ENCODE data around the gene CD177. TPM values are rescaled to one million over a fixed set of nuclear protein-coding genes. Genes with fewer than 3 reads are reported as not detected.
"Not testable (repeated sequence)": the region's sequence is repeated elsewhere in the genome, so short reads cannot be mapped to it uniquely, and the experiment has no call there.

Gene CD177
- total and polyA plus RNA-seq, 5 donors: 0.02 to 0.72 (median 0.16) TPM; not detected in 1

- 63% methylated on average over 10 of the region's 10 CpGs for WGBS
- ATAC-seq: no peak
Measured at GRCh38 chr19:43332058-43332922, 21.2 kb upstream of the CD177 start.

DNA sequence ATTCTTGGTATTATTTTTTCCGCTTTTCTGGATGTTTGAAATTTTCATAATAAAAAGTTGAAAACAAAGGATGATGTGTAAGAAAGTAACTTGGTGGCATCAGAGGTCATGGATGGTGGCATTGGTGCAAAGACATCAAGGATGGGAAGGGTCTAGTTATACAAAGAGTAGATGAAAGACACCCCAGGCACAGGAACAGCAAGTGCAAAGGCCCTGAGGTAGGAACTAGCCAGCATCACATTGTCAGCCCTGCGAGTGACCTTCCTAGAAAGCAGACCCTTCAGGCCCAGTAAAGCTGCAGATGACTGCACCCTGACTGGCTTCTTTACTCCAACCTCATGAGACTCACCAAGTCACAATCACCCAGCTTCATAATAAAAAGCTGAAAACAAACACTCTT, 17.0 kb upstream of the CD177 start:
- H3K27me3 ChIP-seq (ENCODE audit: control insufficient read depth, insufficient read depth); ATAC-seq; intact Hi-C loops (cut with DNase I); H3K27ac ChIP-seq (ENCODE audit: low read length); H3K9me3 ChIP-seq (ENCODE audit: control insufficient read depth, low read length); DNase-seq; H3K4me3 ChIP-seq (ENCODE audit: low read length); H3K4me1 ChIP-seq (ENCODE audit: control insufficient read depth, insufficient read depth, low read length): not testable (repeated sequence)
- 87% methylated on average over 2 of the region's 2 CpGs for WGBS

More at GRCh38 chr19:43332058-43332922, 21.2 kb upstream of the CD177 start:
- Histone ChIP-seq H3K4me3 (ENCODE audit: low read length) (no peak overlapping the region), H3K4me1 (ENCODE audit: control insufficient read depth, insufficient read depth, low read length) (no peaks in the 10 kb centered on the region), H3K27me3 (ENCODE audit: control insufficient read depth, insufficient read depth) (no peaks in the 10 kb centered on the region), H3K9me3 (ENCODE audit: control insufficient read depth, low read length) (no peaks in the 10 kb centered on the region), H3K27ac (ENCODE audit: low read length) (no peak overlapping the region)
- intact Hi-C loops (cut with DNase I): no loop called here
- no peak for DNase-seq

GRCh38 chr19:43337737-43338136, 15.7 kb upstream of the CD177 start:
- Histone ChIP-seq H3K27ac (ENCODE audit: low read length) (no peak overlapping the region), H3K27me3 (ENCODE audit: control insufficient read depth, insufficient read depth) (no peaks in the 10 kb centered on the region), H3K4me1 (ENCODE audit: control insufficient read depth, insufficient read depth, low read length) (no peaks in the 10 kb centered on the region), H3K9me3 (ENCODE audit: control insufficient read depth, low read length) (no peaks in the 10 kb centered on the region), H3K4me3 (ENCODE audit: low read length) (no peak overlapping the region)
- intact Hi-C loops (cut with DNase I): no loop called here
- WGBS: 81% methylated on average over 8 of the region's 8 CpGs
- ATAC-seq (no peak), DNase-seq (no peak)

- no peak overlapping the region for H3K27ac ChIP-seq (ENCODE audit: low read length)
- intact Hi-C loops (cut with DNase I): no loop called here
- 66% methylated on average over 5 of the region's 5 CpGs for WGBS
- DNase-seq (no peak), ATAC-seq (no peak)
- H3K4me1 ChIP-seq (ENCODE audit: control insufficient read depth, insufficient read depth, low read length): no peaks in the 10 kb centered on the region
- H3K9me3 ChIP-seq (ENCODE audit: control insufficient read depth, low read length): no peaks in the 10 kb centered on the region
- H3K27me3 ChIP-seq (ENCODE audit: control insufficient read depth, insufficient read depth): no peaks in the 10 kb centered on the region
- H3K4me3 ChIP-seq (ENCODE audit: low read length): no peak overlapping the region
Measured at GRCh38 chr19:43338530-43338929, 15.0 kb upstream of the CD177 start.

DNA sequence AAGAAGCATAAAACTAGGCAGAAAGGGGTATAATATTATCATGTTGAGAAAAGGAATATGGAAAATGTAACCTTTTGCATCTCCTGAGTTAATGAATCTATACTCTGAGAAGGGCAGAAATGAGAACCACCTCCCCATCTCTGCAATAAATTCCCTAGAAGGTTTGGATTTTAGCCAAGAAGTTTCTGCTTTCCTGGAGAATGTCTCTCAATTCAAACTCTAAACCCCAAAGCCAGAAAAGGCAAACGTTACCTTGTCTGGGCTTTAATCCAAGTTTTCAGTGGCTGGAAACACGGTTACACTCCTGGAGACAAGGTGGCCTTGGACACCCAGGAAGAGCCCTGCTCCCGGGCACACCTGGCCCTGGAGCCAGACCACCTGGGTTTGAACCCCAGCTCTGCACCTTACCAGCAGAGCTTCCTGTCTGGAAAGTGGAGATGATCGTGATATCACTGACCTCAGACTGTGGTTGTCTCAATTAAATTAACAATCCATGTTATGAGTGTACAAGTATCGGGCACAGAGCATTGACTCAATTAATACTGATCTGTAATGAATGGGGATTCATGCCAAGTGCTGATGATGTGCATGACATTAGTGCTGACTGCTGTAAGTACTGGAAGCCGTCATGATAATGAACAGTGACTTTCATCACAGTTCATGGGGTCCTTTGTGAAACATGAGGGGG, 14.1 kb upstream of the CD177 start:
- H3K9me3 ChIP-seq (ENCODE audit: control insufficient read depth, low read length); DNase-seq; H3K27ac ChIP-seq (ENCODE audit: low read length); H3K4me1 ChIP-seq (ENCODE audit: control insufficient read depth, insufficient read depth, low read length); intact Hi-C loops (cut with DNase I); H3K4me3 ChIP-seq (ENCODE audit: low read length); ATAC-seq; H3K27me3 ChIP-seq (ENCODE audit: control insufficient read depth, insufficient read depth): not testable (repeated sequence)
- 40% methylated on average over 6 of the region's 6 CpGs for WGBS

DNA sequence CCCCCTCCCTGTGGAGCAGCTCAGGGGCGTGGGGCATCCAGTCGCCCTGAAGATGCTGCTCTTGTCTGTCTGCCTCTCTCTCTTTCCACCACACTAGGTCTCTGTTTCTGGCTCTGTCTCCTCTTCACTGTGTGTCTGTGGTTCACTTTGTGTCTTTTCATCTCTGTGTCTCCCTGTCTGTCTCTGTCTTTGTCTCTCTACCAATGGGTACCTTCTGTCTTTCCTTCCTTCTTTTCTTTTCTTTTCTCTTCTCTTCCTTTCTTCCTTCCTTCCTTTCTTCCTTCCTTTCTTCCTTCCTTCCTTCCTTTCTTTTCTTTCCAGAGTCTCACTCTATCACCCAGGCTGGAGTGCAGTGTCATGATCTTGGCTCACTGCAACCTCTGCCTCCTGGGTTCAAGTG, 13.4 kb upstream of the CD177 start:
- DNase-seq; H3K27ac ChIP-seq (ENCODE audit: low read length); intact Hi-C loops (cut with DNase I); ATAC-seq; H3K4me1 ChIP-seq (ENCODE audit: control insufficient read depth, insufficient read depth, low read length); H3K27me3 ChIP-seq (ENCODE audit: control insufficient read depth, insufficient read depth); H3K4me3 ChIP-seq (ENCODE audit: low read length); H3K9me3 ChIP-seq (ENCODE audit: control insufficient read depth, low read length): not testable (repeated sequence)
- WGBS: 57% methylated on average over 2 of the region's 2 CpGs

DNA sequence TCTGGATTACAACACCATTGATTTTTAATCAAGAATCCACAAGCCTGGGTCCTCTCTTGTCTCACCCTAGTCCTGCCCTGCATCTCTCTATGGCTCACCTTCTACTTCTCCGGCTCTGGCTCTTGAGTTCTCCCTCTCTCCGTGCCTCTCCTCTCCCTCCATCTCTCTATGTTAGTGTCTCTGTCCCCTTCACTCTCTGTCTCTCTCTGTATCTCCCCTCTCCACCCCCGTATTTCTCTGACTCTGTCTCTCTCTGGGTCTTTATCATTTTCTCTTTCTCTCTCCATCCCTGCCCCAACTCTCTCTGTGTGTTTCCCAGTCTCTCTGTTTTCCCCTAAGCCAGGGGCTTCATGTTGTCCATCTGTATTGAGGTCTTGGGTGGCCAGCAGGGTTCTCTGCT, 12.4 kb upstream of the CD177 start:
- 85% methylated on average over 3 of the region's 3 CpGs for WGBS
- H3K27ac ChIP-seq (ENCODE audit: low read length); intact Hi-C loops (cut with DNase I); H3K9me3 ChIP-seq (ENCODE audit: control insufficient read depth, low read length); ATAC-seq; H3K4me1 ChIP-seq (ENCODE audit: control insufficient read depth, insufficient read depth, low read length); DNase-seq; H3K4me3 ChIP-seq (ENCODE audit: low read length); H3K27me3 ChIP-seq (ENCODE audit: control insufficient read depth, insufficient read depth): not testable (repeated sequence)

GRCh38 chr19:43342104-43342503, 11.4 kb upstream of the CD177 start:
- ATAC-seq; H3K4me3 ChIP-seq (ENCODE audit: low read length); H3K27ac ChIP-seq (ENCODE audit: low read length); intact Hi-C loops (cut with DNase I); H3K4me1 ChIP-seq (ENCODE audit: control insufficient read depth, insufficient read depth, low read length); H3K27me3 ChIP-seq (ENCODE audit: control insufficient read depth, insufficient read depth); H3K9me3 ChIP-seq (ENCODE audit: control insufficient read depth, low read length); DNase-seq: not testable (repeated sequence)
- 53% methylated on average over 8 of the region's 8 CpGs for WGBS

DNA sequence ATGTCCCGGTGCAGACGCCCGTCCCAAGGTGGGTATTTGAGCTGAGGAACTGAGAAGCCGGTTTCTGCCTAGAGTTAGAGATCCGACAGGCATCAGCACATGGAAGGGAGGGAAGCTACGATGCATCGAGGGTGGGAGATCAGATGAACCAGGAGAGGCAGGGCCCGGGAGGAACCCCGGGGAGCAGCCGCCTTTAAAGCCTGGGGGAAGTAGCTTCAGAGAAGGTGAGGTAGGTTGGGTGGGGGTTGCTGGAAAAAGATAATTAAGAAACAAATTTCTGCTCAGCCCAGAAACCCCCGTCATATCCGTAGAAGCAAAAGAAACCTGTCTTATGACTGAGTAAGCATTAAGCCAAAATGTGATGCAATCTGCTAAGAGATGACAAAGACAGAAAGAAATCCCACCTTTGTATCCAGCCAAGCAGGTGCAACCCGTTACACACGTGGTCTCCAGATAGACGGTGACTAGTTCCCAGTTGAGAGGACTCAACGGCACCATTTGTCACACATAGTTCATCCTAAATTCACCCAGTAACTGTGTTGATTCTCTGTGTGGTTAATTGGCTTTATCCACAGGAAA, 9.1 kb upstream of the CD177 start:
- DNase-seq; H3K9me3 ChIP-seq (ENCODE audit: control insufficient read depth, low read length); H3K4me1 ChIP-seq (ENCODE audit: control insufficient read depth, insufficient read depth, low read length); H3K4me3 ChIP-seq (ENCODE audit: low read length); ATAC-seq; H3K27me3 ChIP-seq (ENCODE audit: control insufficient read depth, insufficient read depth); H3K27ac ChIP-seq (ENCODE audit: low read length); intact Hi-C loops (cut with DNase I): not testable (repeated sequence)
- WGBS: 51% methylated on average over 16 of the region's 16 CpGs

- H3K4me1 ChIP-seq (ENCODE audit: control insufficient read depth, insufficient read depth, low read length); H3K9me3 ChIP-seq (ENCODE audit: control insufficient read depth, low read length); H3K4me3 ChIP-seq (ENCODE audit: low read length); DNase-seq; intact Hi-C loops (cut with DNase I); ATAC-seq; H3K27ac ChIP-seq (ENCODE audit: low read length); H3K27me3 ChIP-seq (ENCODE audit: control insufficient read depth, insufficient read depth): not testable (repeated sequence)
- WGBS: 78% methylated on average over 8 of the region's 8 CpGs
Measured at GRCh38 chr19:43349813-43350212, 3.7 kb upstream of the CD177 start.
